ENCODE data around the gene ANKRD10.
"Not testable (repeated sequence)": the region's sequence is repeated elsewhere in the genome, so short reads cannot be mapped to it uniquely, and the experiment has no call there.

ANKRD10 gene

GRCh38 chr13:110949628-110950027 is 34.8 kb upstream of the ANKRD10 start:
- DNase-seq (ENCODE audit: low spot score), result no peak
- Histone ChIP-seq H2AK5ac (ENCODE audit: low read depth, low read length) (no peak overlapping the region), H2BK15ac (ENCODE audit: low read length) (no peak overlapping the region), H3K9me3 (replicated peaks in 1 of 2; ENCODE audit: control insufficient read depth in 2 of 2, insufficient read depth in 1 of 2, low read depth in 1 of 2, low read length in 2 of 2) (no peaks in the 10 kb centered on the region), H2BK12ac (ENCODE audit: low read length) (no peak overlapping the region), H3K27ac (replicated peaks; ENCODE audit: low read length) (no peak overlapping the region), H3K4me3 (ENCODE audit: low read length in 2 of 2) (no peak overlapping the region), H3K18ac (ENCODE audit: low read length) (no peak overlapping the region), H3K36me3 (replicated peaks in 1 of 2; ENCODE audit: control insufficient read depth in 2 of 2, insufficient read depth in 2 of 2, low read length in 2 of 2) (no peaks in the 10 kb centered on the region), H4K91ac (ENCODE audit: low read depth, low read length, poor library complexity) (no peak overlapping the region), H3K4me1 (ENCODE audit: control insufficient read depth in 2 of 2, insufficient read depth in 1 of 2, low read depth in 1 of 2, low read length in 2 of 2) (no peaks in the 10 kb centered on the region), H3K23ac (ENCODE audit: low read depth, low read length, poor library complexity) (no peak overlapping the region), H3K79me1 (ENCODE audit: low read depth, low read length) (no peaks in the 10 kb centered on the region), H3K9ac (ENCODE audit: low read depth, low read length, poor library complexity) (no peak overlapping the region), H2BK5ac (ENCODE audit: low read length) (no peak overlapping the region), H2AFZ (ENCODE audit: low read length) (no peak overlapping the region), H3K27me3 (ENCODE audit: control insufficient read depth in 3 of 3, insufficient read depth in 3 of 3, low read depth in 1 of 3, low read length in 3 of 3) (no peaks in the 10 kb centered on the region), H3K14ac (ENCODE audit: low read length) (no peak overlapping the region), H4K8ac (ENCODE audit: low read depth, low read length) (no peak overlapping the region), H3K4ac (ENCODE audit: low read length) (no peak overlapping the region), H3K4me2 (ENCODE audit: insufficient read depth, low read length, poor library complexity, severe bottlenecking) (no peak overlapping the region), H2BK120ac (ENCODE audit: low read depth, low read length) (no peak overlapping the region)
- no CpG with 5 or more reads among the region's 4 CpGs for WGBS, 2 donors (ENCODE audit: extremely low coverage in 2 of 2, insufficient read length in 2 of 2, insufficient replicate concordance in 1 of 2)

GRCh38 chr13:110949116-110949515 is 34.2 kb upstream of the ANKRD10 start:
- H3K23ac ChIP-seq (ENCODE audit: low read depth, low read length, poor library complexity), result no peak overlapping the region
- no peak overlapping the region for H3K4me2 ChIP-seq (ENCODE audit: insufficient read depth, low read length, poor library complexity, severe bottlenecking)
- H3K27me3 ChIP-seq (ENCODE audit: control insufficient read depth in 3 of 3, insufficient read depth in 3 of 3, low read depth in 1 of 3, low read length in 3 of 3), result no peaks in the 10 kb centered on the region
- no peak overlapping the region for H2BK15ac ChIP-seq (ENCODE audit: low read length)
- no peak overlapping the region for H2BK120ac ChIP-seq (ENCODE audit: low read depth, low read length)
- no peak overlapping the region for H2BK5ac ChIP-seq (ENCODE audit: low read length)
- no peak overlapping the region for H3K14ac ChIP-seq (ENCODE audit: low read length)
- no peaks in the 10 kb centered on the region for H3K79me1 ChIP-seq (ENCODE audit: low read depth, low read length)
- H2AK5ac ChIP-seq (ENCODE audit: low read depth, low read length), result no peak overlapping the region
- H2BK12ac ChIP-seq (ENCODE audit: low read length), result no peak overlapping the region
- no peak overlapping the region for H3K27ac ChIP-seq (replicated peaks; ENCODE audit: low read length)
- H3K36me3 ChIP-seq (replicated peaks in 1 of 2; ENCODE audit: control insufficient read depth in 2 of 2, insufficient read depth in 2 of 2, low read length in 2 of 2), result no peaks in the 10 kb centered on the region
- no peak overlapping the region for H3K4me3 ChIP-seq (ENCODE audit: low read length in 2 of 2)
- no peaks in the 10 kb centered on the region for H3K9me3 ChIP-seq (replicated peaks in 1 of 2; ENCODE audit: control insufficient read depth in 2 of 2, insufficient read depth in 1 of 2, low read depth in 1 of 2, low read length in 2 of 2)
- H2AFZ ChIP-seq (ENCODE audit: low read length), result no peak overlapping the region
- WGBS, 2 donors (ENCODE audit: extremely low coverage in 2 of 2, insufficient read length in 2 of 2, insufficient replicate concordance in 1 of 2), result no CpG with 5 or more reads among the region's 12 CpGs
- no peak overlapping the region for H3K9ac ChIP-seq (ENCODE audit: low read depth, low read length, poor library complexity)
- no peaks in the 10 kb centered on the region for H3K4me1 ChIP-seq (ENCODE audit: control insufficient read depth in 2 of 2, insufficient read depth in 1 of 2, low read depth in 1 of 2, low read length in 2 of 2)
- no peak overlapping the region for H4K91ac ChIP-seq (ENCODE audit: low read depth, low read length, poor library complexity)
- H4K8ac ChIP-seq (ENCODE audit: low read depth, low read length), result no peak overlapping the region
- H3K4ac ChIP-seq (ENCODE audit: low read length), result no peak overlapping the region
- no peak overlapping the region for H3K18ac ChIP-seq (ENCODE audit: low read length)
- DNase-seq (ENCODE audit: low spot score), result no peak

- not testable (repeated sequence) for H3K9me3 ChIP-seq (replicated peaks in 1 of 2; ENCODE audit: control insufficient read depth in 2 of 2, insufficient read depth in 1 of 2, low read depth in 1 of 2, low read length in 2 of 2); H4K8ac ChIP-seq (ENCODE audit: low read depth, low read length); H3K18ac ChIP-seq (ENCODE audit: low read length); H3K27ac ChIP-seq (replicated peaks; ENCODE audit: low read length); H3K14ac ChIP-seq (ENCODE audit: low read length); H4K91ac ChIP-seq (ENCODE audit: low read depth, low read length, poor library complexity); H2BK120ac ChIP-seq (ENCODE audit: low read depth, low read length); H3K79me1 ChIP-seq (ENCODE audit: low read depth, low read length); H2BK12ac ChIP-seq (ENCODE audit: low read length); H2BK15ac ChIP-seq (ENCODE audit: low read length); H2AFZ ChIP-seq (ENCODE audit: low read length); H2BK5ac ChIP-seq (ENCODE audit: low read length); H2AK5ac ChIP-seq (ENCODE audit: low read depth, low read length); H3K23ac ChIP-seq (ENCODE audit: low read depth, low read length, poor library complexity); H3K9ac ChIP-seq (ENCODE audit: low read depth, low read length, poor library complexity); H3K36me3 ChIP-seq (replicated peaks in 1 of 2; ENCODE audit: control insufficient read depth in 2 of 2, insufficient read depth in 2 of 2, low read length in 2 of 2); H3K4me2 ChIP-seq (ENCODE audit: insufficient read depth, low read length, poor library complexity, severe bottlenecking); DNase-seq (ENCODE audit: low spot score); H3K4ac ChIP-seq (ENCODE audit: low read length); H3K4me1 ChIP-seq (ENCODE audit: control insufficient read depth in 2 of 2, insufficient read depth in 1 of 2, low read depth in 1 of 2, low read length in 2 of 2); H3K27me3 ChIP-seq (ENCODE audit: control insufficient read depth in 3 of 3, insufficient read depth in 3 of 3, low read depth in 1 of 3, low read length in 3 of 3); H3K4me3 ChIP-seq (ENCODE audit: low read length in 2 of 2)
- no CpG with 5 or more reads among the region's 10 CpGs for WGBS, 2 donors (ENCODE audit: extremely low coverage in 2 of 2, insufficient read length in 2 of 2, insufficient replicate concordance in 1 of 2)
These were observed 32.5 kb upstream of the ANKRD10 start for GRCh38 chr13:110947338-110947737.

- Histone ChIP-seq H3K18ac (ENCODE audit: low read length) (no peak overlapping the region), H3K4ac (ENCODE audit: low read length) (no peak overlapping the region), H3K14ac (ENCODE audit: low read length) (no peak overlapping the region), H3K27me3 (ENCODE audit: control insufficient read depth in 3 of 3, insufficient read depth in 3 of 3, low read depth in 1 of 3, low read length in 3 of 3) (peaks cover 0 to 4% (median 0%) of the 10 kb centered on the region in 3 experiments), H3K4me1 (ENCODE audit: control insufficient read depth in 2 of 2, insufficient read depth in 1 of 2, low read depth in 1 of 2, low read length in 2 of 2) (no peaks in the 10 kb centered on the region), H2BK120ac (ENCODE audit: low read depth, low read length) (no peak overlapping the region), H4K8ac (ENCODE audit: low read depth, low read length) (no peak overlapping the region), H2AK5ac (ENCODE audit: low read depth, low read length) (peak overlapping the region; percentile 79), H2BK15ac (ENCODE audit: low read length) (no peak overlapping the region), H3K4me2 (ENCODE audit: insufficient read depth, low read length, poor library complexity, severe bottlenecking) (no peak overlapping the region), H2BK12ac (ENCODE audit: low read length) (no peak overlapping the region), H2AFZ (ENCODE audit: low read length) (no peak overlapping the region), H3K9me3 (replicated peaks in 1 of 2; ENCODE audit: control insufficient read depth in 2 of 2, insufficient read depth in 1 of 2, low read depth in 1 of 2, low read length in 2 of 2) (no peaks in the 10 kb centered on the region), H3K36me3 (replicated peaks in 1 of 2; ENCODE audit: control insufficient read depth in 2 of 2, insufficient read depth in 2 of 2, low read length in 2 of 2) (no peaks in the 10 kb centered on the region), H3K27ac (replicated peaks; ENCODE audit: low read length) (no peak overlapping the region), H3K4me3 (ENCODE audit: low read length in 2 of 2) (no peak overlapping the region), H3K79me1 (ENCODE audit: low read depth, low read length) (no peaks in the 10 kb centered on the region), H4K91ac (ENCODE audit: low read depth, low read length, poor library complexity) (no peak overlapping the region), H3K9ac (ENCODE audit: low read depth, low read length, poor library complexity) (no peak overlapping the region), H2BK5ac (ENCODE audit: low read length) (no peak overlapping the region), H3K23ac (ENCODE audit: low read depth, low read length, poor library complexity) (no peak overlapping the region)
- DNase-seq (ENCODE audit: low spot score), result no peak
- no CpG with 5 or more reads among the region's 12 CpGs for WGBS, 2 donors (ENCODE audit: extremely low coverage in 2 of 2, insufficient read length in 2 of 2, insufficient replicate concordance in 1 of 2)
These were observed 31.2 kb upstream of the ANKRD10 start for GRCh38 chr13:110945928-110946570.

All from neuronal stem cell (in vitro differentiated cells).